Kidney (tissue), 14 donors: ENCODE measurements around the gene BCL2L11. TPM values are rescaled to one million over a fixed set of nuclear protein-coding genes. Genes with fewer than 3 reads are reported as not detected.

Source experiments
- DNase-seq, 5 donors: peaks; one replicate each; pipeline ENCODE4 v3.0.0-alpha.2; 2013 to 2020
- FAIRE-seq: peaks from 2 replicates; lab custom pipeline; 2012; peaks lifted over from hg19 to GRCh38; lab: Jason Lieb, UNC
- H3K27ac ChIP-seq, 2 donors: one replicate each; pipeline ENCODE4 v1.7.0; 2013; ENCODE audit warnings: low read depth in 2 of 2, low read length in 2 of 2, inconsistent platforms in 1 of 2
- H3K27me3 ChIP-seq: one replicate; pipeline ENCODE4 v1.7.1; 2013; ENCODE audit warnings: low read length, inconsistent platforms; ENCODE audit not compliant: control insufficient read depth, insufficient read depth
- H3K36me3 ChIP-seq, 3 donors: one replicate each; pipeline versions ENCODE4 v1.7.0 to v1.7.1; 2013; ENCODE audit warnings: low read length in 3 of 3, control low read depth in 1 of 3, inconsistent platforms in 1 of 3; ENCODE audit not compliant: insufficient read depth in 3 of 3, control insufficient read depth in 2 of 3
- H3K4me1 ChIP-seq, 3 donors: one replicate each; pipeline versions ENCODE4 v1.7.0 to v1.7.1; 2013; ENCODE audit warnings: low read length in 3 of 3, inconsistent platforms in 1 of 3, low read depth in 1 of 3; ENCODE audit not compliant: control insufficient read depth in 2 of 3, insufficient read depth in 2 of 3
- H3K4me3 ChIP-seq, 3 donors: one replicate each; pipeline versions ENCODE4 v1.7.0 to v1.8.1; 2013; ENCODE audit warnings: low read length in 3 of 3, control low read depth in 1 of 3, inconsistent platforms in 1 of 3
- H3K9ac ChIP-seq, 3 donors: one replicate each; pipeline versions ENCODE4 v1.7.0 to v1.7.1; 2013; ENCODE audit warnings: low read length in 3 of 3, control low read depth in 1 of 3, inconsistent platforms in 1 of 3
- H3K9me3 ChIP-seq, 3 donors: one replicate each; pipeline versions ENCODE4 v1.7.0 to v1.7.1; 2013; ENCODE audit warnings: low read length in 3 of 3, control low read depth in 1 of 3, inconsistent platforms in 1 of 3; ENCODE audit not compliant: control insufficient read depth in 2 of 3, insufficient read depth in 1 of 3
- CTCF ChIP-seq: IDR thresholded peaks from 3 replicates; pipeline ENCODE4 v1.5.1; 2012; ENCODE audit warnings: mild to moderate bottlenecking, moderate library complexity, borderline replicate concordance; ENCODE audit not compliant: insufficient read depth; ENCODE audit errors: extremely low read depth
- intact Hi-C: fragments of 100-400 bp; cut with DNase I; formaldehyde crosslinking; loops from one replicate; pipeline ENCODE4 v1.11.1; 2022
- polyA plus RNA-seq: library from polyadenylated mRNA; stranded (reverse); fragments of 350-450 nt; fragmentation: Illumina TruSeq; extraction: RNeasy Lipid Tissue Mini Kit (QIAGEN cat#74804); gene quantifications from one replicate; pipeline ENCODE4 v1.2.3, GENCODE V29; 2014; ENCODE audit warnings: low read depth, low replicate concordance; ENCODE audit not compliant: insufficient read depth
- total RNA-seq: library from RNA; stranded (reverse); fragmentation: NEBNext Ultra II Directional; extraction: Animal tissue kit (Norgen Biotek cat#: 25700); gene quantifications from one replicate; pipeline ENCODE4 v1.2.1, GENCODE V29; 2021
- donor health status: control.
- donor health status: control.
- donor health status: control.
- donor health status: control.
- donor health status: control.
- donor health status: DM: yes; HTN: yes; CAD: no.
- donor health status: Normal renal cell carcinoma (clear cell type).

BCL2L11 gene
- total and polyA plus RNA-seq, 2 donors from 2014 or later = 6.5 to 32.7 TPM

- Histone ChIP-seq H3K36me3 (peaks cover 0 to 8% (median 4%) of the 10 kb centered on the region in 3 donors), H3K4me1 (no peaks in the 10 kb centered on the region), H3K9ac (no peak overlapping the region), H3K9me3 (no peaks in the 10 kb centered on the region), H3K27ac (no peak overlapping the region), H3K4me3 (no peak overlapping the region), H3K27me3 (no peaks in the 10 kb centered on the region)
- DNase-seq (no peak), FAIRE-seq (no peak)
- no peak for TF ChIP-seq CTCF
- intact Hi-C loops = no loop called here
These were observed 25.2 kb downstream of the BCL2L11 start for GRCh38 chr2:111145951-111146350.

DNA sequence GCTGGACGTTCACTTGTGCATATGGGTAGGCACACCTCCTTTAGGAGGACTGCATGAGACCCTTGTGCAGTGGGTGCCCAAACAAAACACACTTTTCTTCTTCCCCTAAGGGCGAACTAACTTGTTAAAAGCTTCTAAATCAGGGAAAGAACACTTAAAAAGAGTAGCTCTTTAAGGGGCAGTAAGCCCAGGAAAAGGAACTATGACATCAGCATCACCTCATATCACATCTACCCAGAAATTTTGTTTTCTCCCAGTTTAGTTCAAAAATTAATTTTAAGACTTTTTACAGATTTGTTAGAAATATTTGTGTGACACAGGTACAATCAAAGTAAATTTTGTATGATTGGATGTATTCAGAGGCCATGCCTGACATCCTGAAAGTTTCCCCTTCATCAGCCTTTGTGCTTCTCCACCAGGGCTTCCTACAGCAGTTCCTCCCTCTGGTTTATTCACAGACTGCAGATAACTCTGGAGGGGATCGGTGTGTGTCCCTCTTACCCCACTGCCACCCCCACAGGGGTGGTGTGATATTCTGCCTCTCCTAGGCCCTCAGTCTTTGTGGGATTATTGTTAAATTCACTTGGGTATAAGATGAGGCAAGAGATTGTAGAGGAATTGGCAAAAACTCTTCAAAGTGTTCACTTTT, 27.6 kb downstream of the BCL2L11 start:
- Histone ChIP-seq H3K4me1 (no peaks in the 10 kb centered on the region), H3K9ac (no peak overlapping the region), H3K27ac (no peak overlapping the region), H3K9me3 (no peaks in the 10 kb centered on the region), H3K27me3 (no peaks in the 10 kb centered on the region), H3K36me3 (peaks cover 3 to 19% (median 10%) of the 10 kb centered on the region in 3 donors), H3K4me3 (no peak overlapping the region)
- intact Hi-C loops = no loop called here
- TF ChIP-seq CTCF = no peak
- FAIRE-seq (no peak), DNase-seq (no peak)

DNA sequence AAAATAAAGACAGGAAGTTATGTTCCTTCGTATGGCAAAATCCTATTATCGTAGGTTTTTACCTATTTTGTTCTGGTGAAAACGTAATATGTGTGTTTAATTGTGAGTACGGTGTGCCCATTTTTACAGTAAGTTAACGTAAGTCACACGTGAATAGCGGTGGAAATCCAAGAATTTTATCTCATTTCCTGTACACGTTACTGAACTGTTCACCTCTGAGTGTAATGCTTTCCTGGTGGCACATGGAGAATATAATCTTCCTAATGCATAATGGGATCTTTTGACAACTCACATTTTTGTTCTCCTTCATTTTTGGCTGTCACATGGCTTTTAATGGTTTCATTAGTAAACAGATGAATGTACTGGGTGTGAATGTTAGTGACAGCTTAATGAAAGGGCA, 28.2 kb downstream of the BCL2L11 start:
- FAIRE-seq = no peak
- Histone ChIP-seq H3K4me1 (no peaks in the 10 kb centered on the region), H3K9me3 (no peaks in the 10 kb centered on the region), H3K36me3 (peaks cover 3 to 21% (median 10%) of the 10 kb centered on the region in 3 donors), H3K4me3 (no peak overlapping the region), H3K9ac (no peak overlapping the region), H3K27me3 (no peaks in the 10 kb centered on the region), H3K27ac (no peak overlapping the region)
- DNase-seq = peak in 1 of 5 donors; percentile 34
- no peak for TF ChIP-seq CTCF
- intact Hi-C loops = no loop called here
